GM23338 (cell line): Measurements from ENCODE around the gene CALCOCO1. TPM values are rescaled to one million over a fixed set of nuclear protein-coding genes. Genes with fewer than 3 reads are reported as not detected.

Experiments used
- ATAC-seq: fragments of 200-7000 bp; cut with Tn5 transposase; 3 replicates; pipeline ENCODE4 v1.9.1; 2020
- DNase-seq: peaks from one replicate; pipeline ENCODE4 v3.0.0-alpha.2; 2015; ENCODE audit warnings: low spot score
- H2AFZ ChIP-seq: fragments of 200-600 bp; sonication (generic); 2 replicates; pipeline ENCODE4 v1.8.0; 2016; ENCODE audit warnings: antibody characterized with exemption, mild to moderate bottlenecking, moderate library complexity
- H3F3A ChIP-seq: fragments of 200-600 bp; sonication (generic); replicated peaks from 2 replicates; pipeline ENCODE4 v1.8.0; 2017; ENCODE audit warnings: antibody characterized with exemption, mixed run types, low read depth
- H3K27ac ChIP-seq: fragments of 200-600 bp; sonication (generic); 2 replicates; pipeline ENCODE4 v1.6.1; 2016; ENCODE audit warnings: low read depth
- H3K27me3 ChIP-seq: fragments of 200-600 bp; sonication (generic); 2 replicates; pipeline ENCODE4 v1.8.0; 2016; ENCODE audit warnings: mild to moderate bottlenecking, mixed run types, moderate library complexity; ENCODE audit not compliant: insufficient read depth
- H3K36me3 ChIP-seq: fragments of 200-600 bp; sonication (generic); 2 replicates; pipeline ENCODE4 v1.8.0; 2016; ENCODE audit warnings: mild to moderate bottlenecking; ENCODE audit not compliant: insufficient read depth
- H3K4me1 ChIP-seq: fragments of 200-600 bp; sonication (generic); 2 replicates; pipeline ENCODE4 v1.8.0; 2016; ENCODE audit warnings: mild to moderate bottlenecking, moderate library complexity; ENCODE audit not compliant: insufficient read depth
- H3K4me2 ChIP-seq: fragments of 200-600 bp; sonication (generic); 2 replicates; pipeline ENCODE4 v1.7.1; 2017; ENCODE audit warnings: mixed run types
- H3K4me3 ChIP-seq: fragments of 200-600 bp; sonication (generic); 2 replicates; pipeline ENCODE4 v1.6.1; 2016; ENCODE audit warnings: mixed run types
- H3K79me2 ChIP-seq: fragments of 200-600 bp; sonication (generic); replicated peaks from 2 replicates; pipeline ENCODE4 v1.8.0; 2017; ENCODE audit warnings: mild to moderate bottlenecking; ENCODE audit not compliant: insufficient read depth
- H3K9me2 ChIP-seq: fragments of 200-600 bp; sonication (generic); 2 replicates; pipeline ENCODE4 v1.8.0; 2017; ENCODE audit not compliant: insufficient read depth
- H4K20me1 ChIP-seq: fragments of 200-600 bp; sonication (generic); replicated peaks from 2 replicates; pipeline ENCODE4 v1.8.0; 2017; ENCODE audit warnings: mild to moderate bottlenecking; ENCODE audit not compliant: insufficient read depth
- H3K27ac Mint-ChIP-seq: 2 replicates; pipeline ENCODE4 v1.8.0; 2020; ENCODE audit warnings: inconsistent platforms, mild to moderate bottlenecking, moderate library complexity, mixed read lengths
- H3K27me3 Mint-ChIP-seq: 3 replicates; pipeline ENCODE4 v1.8.0; 2022; ENCODE audit warnings: low read depth, mild to moderate bottlenecking, moderate library complexity, mixed read lengths, inconsistent platforms; ENCODE audit not compliant: insufficient read depth, poor library complexity
- H3K36me3 Mint-ChIP-seq: 3 replicates; pipeline ENCODE4 v1.8.0; 2021; ENCODE audit warnings: low read depth, mild to moderate bottlenecking, inconsistent platforms, moderate library complexity, mixed read lengths
- H3K4me1 Mint-ChIP-seq: 3 replicates; pipeline ENCODE4 v1.8.0; 2020; ENCODE audit warnings: mild to moderate bottlenecking, inconsistent platforms, mixed read lengths
- H3K4me3 Mint-ChIP-seq: 3 replicates; pipeline ENCODE4 v1.8.0; 2021; ENCODE audit warnings: moderate library complexity, mild to moderate bottlenecking, inconsistent platforms, mixed read lengths
- H3K9me3 Mint-ChIP-seq: 3 replicates; pipeline ENCODE4 v1.8.0; 2020; ENCODE audit warnings: moderate library complexity, mild to moderate bottlenecking, inconsistent platforms, mixed read lengths
- CTCF ChIP-seq, 2 experiments: fragments of 200-600 bp in 1 of 2; sonication (generic) in 1 of 2; conservative IDR thresholded peaks; 2 replicates each; pipeline versions ENCODE4 v1.5.1 to v1.6.1; 2016 to 2017; ENCODE audit warnings: antibody characterized with exemption in 2 of 2, low read depth in 2 of 2, mild to moderate bottlenecking in 2 of 2, moderate library complexity in 1 of 2
- ZNF462 ChIP-seq: fragments of 250-450 bp; sonication (Bioruptor Pico); IDR thresholded peaks from 2 replicates; pipeline ENCODE4 v1.5.0; 2020; ENCODE audit warnings: mild to moderate bottlenecking, moderate library complexity
- polyA plus RNA-seq: library from polyadenylated mRNA; unstranded; fragments of >200 nt; fragmentation: Nextera tagmentation; extraction: Ambion mirVana; gene quantifications from 2 replicates; pipeline ENCODE4 v1.2.1, GENCODE V29; 2016
- total RNA-seq: library from RNA; depleted of rRNA; stranded (reverse); fragments of >200 nt; shearing (Covaris generic); gene quantifications from 2 replicates; pipeline ENCODE4 v1.2.3, GENCODE V29; 2014
- TF ChIP-seq, protein P1 (sequence below): IDR thresholded peaks from 2 replicates; pipeline ENCODE4 v1.6.1; 2016; ENCODE audit warnings: antibody characterized with exemption

Gene CALCOCO1
- total and polyA plus RNA-seq, 2 experiments from 2014 or later = 6.5 to 20.4 TPM

DNA sequence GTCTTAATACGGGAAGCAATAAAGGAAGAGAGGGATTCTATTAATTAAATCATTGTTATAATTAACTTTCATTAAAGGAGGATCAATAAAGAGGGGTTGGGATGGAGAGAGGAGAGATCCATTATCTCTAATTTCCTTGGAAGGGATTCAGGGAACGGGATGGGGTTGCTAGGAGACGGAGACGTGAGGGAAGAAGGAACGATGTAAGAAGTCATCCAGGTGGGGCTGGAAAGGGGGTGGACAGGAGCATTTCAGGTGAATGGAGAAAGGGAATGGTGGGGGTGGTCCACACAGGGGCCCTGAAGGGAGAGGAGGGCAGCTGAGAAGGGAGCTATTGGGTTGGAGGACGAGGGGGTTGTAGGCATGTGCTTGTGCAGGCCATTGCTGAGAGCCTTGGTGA is 17.2 kb downstream of the CALCOCO1 start (continued):
- TF ChIP-seq ZNF462 (CRISPR knock-in tag) = no peak

DNA sequence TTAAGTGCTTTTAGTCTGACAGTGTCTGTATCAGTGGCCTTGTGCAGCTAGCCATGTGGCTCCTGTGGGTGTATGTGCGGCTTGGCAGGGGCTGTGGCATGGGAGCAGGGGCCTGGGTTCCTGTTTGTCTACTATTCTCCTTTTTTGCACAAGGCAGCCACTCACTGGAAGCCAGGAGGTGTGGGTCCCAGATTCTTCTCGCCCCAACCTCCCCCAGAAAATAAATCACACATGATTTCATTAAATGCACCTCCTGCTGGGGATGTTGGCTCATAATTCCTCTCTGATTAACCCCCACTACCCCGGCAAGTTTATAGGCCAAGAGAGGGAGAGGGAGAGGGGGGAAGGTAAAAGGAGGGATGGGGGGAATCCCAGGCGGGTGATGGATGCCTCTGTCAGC is 17.6 kb downstream of the CALCOCO1 start:
- Mint-ChIP-seq H3K27ac (no peak overlapping the region), H3K4me1 (peaks cover 3% of the 10 kb centered on the region; the same call in 2 of the 3 replicates), H3K9me3 (no peaks in the 10 kb centered on the region), H3K36me3 (no peaks in the 10 kb centered on the region), H3K4me3 (no peak overlapping the region), H3K27me3 (peaks cover 10% of the 10 kb centered on the region)
- no peak overlapping the region for H3K27ac ChIP-seq
- no peaks in the 10 kb centered on the region for H3K9me2 ChIP-seq
- TF ChIP-seq CTCF (conservative IDR thresholded peaks at IDR 0.05; ENCODE audit: low read depth in 2 of 2) = no peak
- TF ChIP-seq, protein P1, sequence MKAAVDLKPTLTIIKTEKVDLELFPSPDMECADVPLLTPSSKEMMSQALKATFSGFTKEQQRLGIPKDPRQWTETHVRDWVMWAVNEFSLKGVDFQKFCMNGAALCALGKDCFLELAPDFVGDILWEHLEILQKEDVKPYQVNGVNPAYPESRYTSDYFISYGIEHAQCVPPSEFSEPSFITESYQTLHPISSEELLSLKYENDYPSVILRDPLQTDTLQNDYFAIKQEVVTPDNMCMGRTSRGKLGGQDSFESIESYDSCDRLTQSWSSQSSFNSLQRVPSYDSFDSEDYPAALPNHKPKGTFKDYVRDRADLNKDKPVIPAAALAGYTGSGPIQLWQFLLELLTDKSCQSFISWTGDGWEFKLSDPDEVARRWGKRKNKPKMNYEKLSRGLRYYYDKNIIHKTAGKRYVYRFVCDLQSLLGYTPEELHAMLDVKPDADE = no peak
- no peak overlapping the region for H3K4me3 ChIP-seq
- DNase-seq (no peak), ATAC-seq (no peak)
- H3K79me2 ChIP-seq = no peaks in the 10 kb centered on the region
- no peak overlapping the region for H3K4me2 ChIP-seq
- H3K36me3 ChIP-seq = no peaks in the 10 kb centered on the region
- no peak overlapping the region for H2AFZ ChIP-seq
- no peaks in the 10 kb centered on the region for H4K20me1 ChIP-seq
- H3K27me3 ChIP-seq = peaks cover 9% of the 10 kb centered on the region; the same call in 1 of the 2 replicates
- H3K4me1 ChIP-seq = no peaks in the 10 kb centered on the region
- H3F3A ChIP-seq = no peaks in the 10 kb centered on the region
